ENCODE measurements around the gene SPANXN4. TPM values are rescaled to one million over a fixed set of nuclear protein-coding genes. Genes with fewer than 3 reads are reported as not detected.

SPANXN4 gene
- total and polyA plus RNA-seq, 4 donors: not detected

DNA sequence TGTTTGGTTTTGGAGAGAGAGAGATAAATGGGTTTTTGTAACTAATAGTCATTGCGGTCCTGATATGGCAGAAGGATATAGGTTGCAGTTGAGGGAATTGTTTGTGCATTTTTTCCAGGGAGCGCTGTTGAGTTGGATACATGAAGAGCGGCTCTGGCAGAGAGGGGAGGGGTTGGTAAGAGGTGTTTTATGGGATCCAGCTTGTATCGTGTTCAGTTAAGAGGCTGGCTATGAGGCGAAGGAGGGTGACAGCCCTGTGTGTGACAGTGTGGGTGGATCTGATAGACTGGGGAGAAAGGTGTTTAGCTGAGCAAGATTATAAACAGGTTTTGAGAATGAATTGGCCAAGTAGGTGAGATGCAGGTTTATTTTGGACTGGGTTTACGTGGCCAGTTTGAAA lies 1.5 kb downstream of the SPANXN4 start:
- TF ChIP-seq MAX (IDR thresholded peaks at IDR 0.05) (no peak), YY1 (IDR thresholded peaks at IDR 0.05) (no peak), REST (IDR thresholded peaks at IDR 0.05) (no peak), EGR1 (IDR thresholded peaks at IDR 0.05; ENCODE audit: low read depth in 2 of 2) (no peak), JUND (IDR thresholded peaks at IDR 0.05) (no peak), HNF4A (conservative IDR thresholded peaks at IDR 0.05) (no peak), RXRA (IDR thresholded peaks at IDR 0.05) (no peak), HNF4G (IDR thresholded peaks at IDR 0.05) (no peak), FOXA2 (IDR thresholded peaks at IDR 0.05) (no peak), ZBTB33 (IDR thresholded peaks at IDR 0.05) (no peak), TAF1 (conservative IDR thresholded peaks at IDR 0.05) (no peak), RAD21 (IDR thresholded peaks at IDR 0.05) (no peak), FOXA1 (IDR thresholded peaks at IDR 0.05) (no peak), NR2F2 (IDR thresholded peaks at IDR 0.05) (no peak), SP1 (IDR thresholded peaks at IDR 0.05) (no peak), GABPA (IDR thresholded peaks at IDR 0.05 in 1 of 2, conservative IDR thresholded peaks at IDR 0.05 in 1 of 2) (no peak)
- TF ChIP-seq, protein P1, sequence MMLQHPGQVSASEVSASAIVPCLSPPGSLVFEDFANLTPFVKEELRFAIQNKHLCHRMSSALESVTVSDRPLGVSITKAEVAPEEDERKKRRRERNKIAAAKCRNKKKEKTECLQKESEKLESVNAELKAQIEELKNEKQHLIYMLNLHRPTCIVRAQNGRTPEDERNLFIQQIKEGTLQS (IDR thresholded peaks at IDR 0.05): no peak
- TF ChIP-seq, protein P2, sequence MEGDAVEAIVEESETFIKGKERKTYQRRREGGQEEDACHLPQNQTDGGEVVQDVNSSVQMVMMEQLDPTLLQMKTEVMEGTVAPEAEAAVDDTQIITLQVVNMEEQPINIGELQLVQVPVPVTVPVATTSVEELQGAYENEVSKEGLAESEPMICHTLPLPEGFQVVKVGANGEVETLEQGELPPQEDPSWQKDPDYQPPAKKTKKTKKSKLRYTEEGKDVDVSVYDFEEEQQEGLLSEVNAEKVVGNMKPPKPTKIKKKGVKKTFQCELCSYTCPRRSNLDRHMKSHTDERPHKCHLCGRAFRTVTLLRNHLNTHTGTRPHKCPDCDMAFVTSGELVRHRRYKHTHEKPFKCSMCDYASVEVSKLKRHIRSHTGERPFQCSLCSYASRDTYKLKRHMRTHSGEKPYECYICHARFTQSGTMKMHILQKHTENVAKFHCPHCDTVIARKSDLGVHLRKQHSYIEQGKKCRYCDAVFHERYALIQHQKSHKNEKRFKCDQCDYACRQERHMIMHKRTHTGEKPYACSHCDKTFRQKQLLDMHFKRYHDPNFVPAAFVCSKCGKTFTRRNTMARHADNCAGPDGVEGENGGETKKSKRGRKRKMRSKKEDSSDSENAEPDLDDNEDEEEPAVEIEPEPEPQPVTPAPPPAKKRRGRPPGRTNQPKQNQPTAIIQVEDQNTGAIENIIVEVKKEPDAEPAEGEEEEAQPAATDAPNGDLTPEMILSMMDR (IDR thresholded peaks at IDR 0.05; ENCODE audit: low read depth, low read length, missing input control): no peak
- Histone ChIP-seq H3K9me3 (ENCODE audit: control insufficient read depth in 4 of 4, low read length in 3 of 4) (peaks cover 0 to 2% (median 0%) of the 10 kb centered on the region in 4 donors), H3K4me1 (ENCODE audit: control insufficient read depth in 4 of 4, insufficient read depth in 4 of 4, low read length in 3 of 4) (no peaks in the 10 kb centered on the region), H3K9ac (ENCODE audit: low read depth in 1 of 2, low read length in 2 of 2) (no peak overlapping the region), H3K27me3 (ENCODE audit: control insufficient read depth in 4 of 4, insufficient read depth in 4 of 4, low read length in 3 of 4) (no peaks in the 10 kb centered on the region), H3K36me3 (ENCODE audit: control insufficient read depth in 4 of 4, insufficient read depth in 3 of 4, low read depth in 1 of 4, low read length in 3 of 4) (no peaks in the 10 kb centered on the region), H3K4me3 (ENCODE audit: low read depth in 1 of 3, low read length in 3 of 3) (no peak overlapping the region), H3K27ac (ENCODE audit: low read depth in 1 of 2, low read length in 2 of 2) (no peak overlapping the region)
- DNase-seq (ENCODE audit: low spot score): no peak
- 61% methylated on average over 6 of the region's 6 CpGs for WGBS
